Muscle of arm (tissue), 12 donors: ENCODE data around the gene CATSPERD. TPM values are rescaled to one million over a fixed set of nuclear protein-coding genes. Genes with fewer than 3 reads are reported as not detected.
"Not testable (repeated sequence)": the region's sequence is repeated elsewhere in the genome, so short reads cannot be mapped to it uniquely, and the experiment has no call there.

Source experiments
- DNase-seq: peaks from one replicate; pipeline ENCODE4 v3.0.0-alpha.2; 2013
- polyA plus RNA-seq, 12 donors: library from polyadenylated mRNA; unstranded; fragments of 120-200 nt; gene quantifications; one replicate each; pipeline ENCODE4 v1.2.1, GENCODE V29; 2013; ENCODE audit not compliant: insufficient read length in 12 of 12

CATSPERD gene
- polyA plus RNA-seq, 12 donors: 0.20 TPM; not detected in 11

- no peak for DNase-seq
Measured at GRCh38 chr19:5686326-5686646, 34.2 kb upstream of the CATSPERD start.

DNA sequence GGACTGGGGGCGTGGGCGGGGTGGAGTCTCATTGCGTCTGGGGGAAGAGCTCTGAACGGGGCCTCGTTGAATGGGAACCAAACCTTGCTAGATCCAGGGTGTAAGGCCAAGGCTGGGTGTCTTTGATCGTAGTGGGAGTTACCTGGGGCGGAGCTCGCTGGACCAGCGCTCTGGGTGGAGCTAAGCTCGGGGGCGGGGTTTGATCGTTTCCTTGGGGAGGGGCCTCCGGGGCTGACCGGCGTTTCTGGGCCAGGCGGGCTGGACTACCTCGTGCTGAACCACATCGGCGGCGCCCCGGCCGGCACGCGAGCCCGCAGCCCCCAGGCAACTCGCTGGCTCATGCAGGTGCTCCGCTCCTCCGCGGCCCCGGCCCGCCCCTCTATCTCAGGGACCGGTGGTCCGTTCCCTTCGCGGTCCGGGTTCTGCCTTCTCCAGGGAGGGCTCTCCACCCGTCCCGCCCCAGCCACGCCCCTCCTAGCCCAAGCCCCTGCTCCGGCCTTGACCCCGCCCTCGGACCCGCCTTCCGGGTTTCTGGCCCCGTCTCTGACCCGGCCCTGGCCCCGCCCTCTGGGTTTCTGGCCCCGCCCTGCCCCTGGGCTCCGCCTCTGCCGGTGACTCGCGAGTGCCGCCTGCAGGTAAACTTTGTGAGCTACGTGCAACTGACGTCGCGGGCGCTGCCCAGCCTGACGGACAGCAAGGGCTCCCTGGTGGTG is 33.6 kb upstream of the CATSPERD start:
- peak; percentile 93 for DNase-seq

DNA sequence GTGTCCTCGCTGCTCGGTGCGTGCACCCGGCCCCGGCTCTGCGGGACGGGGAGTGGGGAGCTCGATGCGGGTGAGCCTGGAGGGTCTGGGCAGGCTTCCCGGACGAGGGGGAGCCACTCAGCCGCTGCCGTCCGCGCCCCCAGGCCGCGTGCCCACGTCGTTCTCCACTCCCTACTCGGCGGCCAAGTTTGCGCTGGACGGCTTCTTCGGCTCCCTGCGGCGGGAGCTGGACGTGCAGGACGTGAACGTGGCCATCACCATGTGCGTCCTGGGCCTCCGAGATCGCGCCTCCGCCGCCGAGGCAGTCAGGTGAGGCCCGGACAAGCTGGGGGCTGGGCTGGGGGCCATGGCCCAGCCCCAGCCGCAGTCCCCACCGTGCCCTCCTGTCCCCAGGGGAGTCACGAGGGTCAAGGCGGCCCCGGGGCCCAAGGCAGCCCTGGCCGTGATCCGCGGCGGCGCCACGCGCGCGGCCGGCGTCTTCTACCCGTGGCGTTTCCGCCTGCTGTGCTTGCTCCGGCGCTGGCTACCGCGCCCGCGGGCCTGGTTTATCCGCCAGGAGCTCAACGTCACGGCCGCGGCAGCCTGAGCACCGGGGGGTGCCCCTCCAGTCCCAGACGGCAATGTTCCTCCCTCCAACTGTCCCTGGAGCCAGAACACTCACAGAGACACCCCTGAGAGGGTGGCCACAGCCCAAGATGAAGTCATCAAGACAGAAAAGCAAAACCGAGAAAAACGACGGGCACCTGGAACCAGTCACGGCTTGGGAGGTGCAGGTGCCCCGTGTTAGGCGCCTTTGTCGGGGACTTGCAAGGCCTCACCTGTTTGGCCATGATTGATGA is 32.9 kb upstream of the CATSPERD start:
- no peak for DNase-seq

DNA sequence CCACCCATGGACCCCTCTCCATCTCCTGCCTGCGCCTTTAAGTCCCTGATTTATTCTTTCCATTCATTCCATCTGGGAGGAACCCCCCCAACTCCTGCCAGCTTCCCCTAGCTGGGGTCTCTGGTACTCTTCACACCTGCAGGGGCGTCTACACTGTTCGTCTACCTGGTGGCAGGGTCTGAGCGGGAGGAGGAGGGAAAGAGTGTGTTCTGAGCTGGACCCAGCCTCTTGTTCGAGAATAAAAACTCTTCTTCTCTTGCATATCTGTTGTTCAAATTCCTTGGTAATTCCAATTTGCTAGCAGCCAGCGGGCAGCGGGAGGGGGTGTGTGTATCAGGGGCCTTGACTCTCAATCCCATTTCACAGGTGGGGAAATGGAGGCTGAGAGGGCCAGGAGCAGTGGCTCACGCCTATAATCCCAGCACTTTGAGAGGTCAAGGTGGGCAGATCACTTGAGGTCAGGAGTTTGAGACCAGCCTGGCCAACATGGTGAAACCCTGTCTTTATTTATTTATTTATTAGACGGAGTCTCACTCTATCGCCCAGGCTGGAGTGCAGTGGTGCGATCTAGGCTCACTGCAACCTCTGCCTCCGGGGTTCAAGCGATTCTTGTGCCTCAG is 32.1 kb upstream of the CATSPERD start:
- not testable (repeated sequence) for DNase-seq

DNA sequence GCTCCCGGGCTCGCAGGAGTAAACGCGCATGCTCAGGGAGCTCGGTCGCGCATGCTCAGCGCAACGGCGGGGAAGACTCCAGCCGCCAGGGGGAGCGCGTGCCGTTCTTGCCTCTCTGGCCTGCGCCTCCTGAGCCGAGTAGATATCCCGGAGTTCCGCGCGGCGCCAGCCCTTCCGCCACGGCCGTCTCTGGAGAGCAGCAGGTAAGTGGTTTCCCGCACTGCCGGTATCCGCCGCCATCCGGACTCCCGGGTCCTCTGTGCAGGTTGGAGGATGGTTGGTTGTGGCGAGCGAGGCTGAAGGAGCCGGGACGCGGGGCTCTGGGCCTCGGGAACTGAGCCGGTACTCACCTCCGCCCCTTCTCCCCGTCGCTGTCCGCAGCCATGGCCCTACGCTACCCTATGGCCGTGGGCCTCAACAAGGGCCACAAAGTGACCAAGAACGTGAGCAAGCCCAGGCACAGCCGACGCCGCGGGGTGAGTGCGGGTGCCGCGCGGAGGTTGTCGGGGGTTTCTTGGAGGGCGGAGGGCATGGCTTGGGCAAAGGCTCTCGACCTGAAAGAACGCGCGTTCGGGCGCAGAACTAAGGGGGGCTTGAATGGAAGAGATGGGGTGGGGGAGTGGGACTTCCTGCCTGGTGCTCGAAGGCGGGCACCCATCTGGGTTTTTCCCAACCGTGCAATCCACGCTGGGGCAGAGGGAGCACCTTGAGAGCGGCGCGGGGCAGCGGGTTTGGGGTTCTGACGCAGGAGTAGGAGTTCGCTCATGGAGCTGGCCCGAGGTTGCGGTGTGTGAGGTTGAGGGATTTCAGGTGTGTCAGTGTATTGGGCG is 30.1 kb upstream of the CATSPERD start, which contains the start of gene RPL36:
TSS of gene RPL36 (plus strand) at position 171 of the 830 bp plus-strand sequence. CDS start at position 384, 213 bp downstream.
- peak; percentile 99 for DNase-seq

DNA sequence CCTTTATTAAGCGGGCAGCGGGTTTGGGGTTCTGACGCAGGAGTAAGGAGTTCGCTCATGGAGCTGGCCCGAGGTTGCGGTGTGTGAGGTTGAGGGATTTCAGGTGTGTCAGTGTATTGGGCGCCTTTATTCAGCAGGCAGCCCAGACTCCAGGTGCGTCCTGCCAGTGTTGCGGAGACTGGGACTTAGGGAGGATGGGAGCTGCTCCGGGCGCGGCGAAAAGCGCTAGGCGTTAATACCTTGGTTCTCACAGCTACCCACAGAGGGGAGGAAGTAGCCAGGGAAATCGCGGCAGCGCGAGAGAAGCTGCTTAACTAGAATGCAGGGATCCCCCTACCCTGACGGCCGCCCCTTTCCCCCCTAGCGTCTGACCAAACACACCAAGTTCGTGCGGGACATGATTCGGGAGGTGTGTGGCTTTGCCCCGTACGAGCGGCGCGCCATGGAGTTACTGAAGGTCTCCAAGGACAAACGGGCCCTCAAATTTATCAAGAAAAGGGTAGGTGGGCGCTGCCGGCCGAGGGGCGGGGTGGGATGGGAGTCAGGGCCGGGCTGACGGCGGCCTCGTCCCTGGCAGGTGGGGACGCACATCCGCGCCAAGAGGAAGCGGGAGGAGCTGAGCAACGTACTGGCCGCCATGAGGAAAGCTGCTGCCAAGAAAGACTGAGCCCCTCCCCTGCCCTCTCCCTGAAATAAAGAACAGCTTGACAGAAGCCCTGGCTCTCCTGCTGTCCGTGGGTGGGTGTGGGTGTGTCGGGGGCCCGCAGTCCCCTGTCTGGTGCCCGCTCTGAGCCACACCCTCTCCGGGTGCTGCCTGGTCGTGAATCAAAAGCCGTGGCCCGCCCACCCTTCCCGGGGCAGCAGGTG is 29.2 kb upstream of the CATSPERD start:
- DNase-seq: peak; percentile 66

DNA sequence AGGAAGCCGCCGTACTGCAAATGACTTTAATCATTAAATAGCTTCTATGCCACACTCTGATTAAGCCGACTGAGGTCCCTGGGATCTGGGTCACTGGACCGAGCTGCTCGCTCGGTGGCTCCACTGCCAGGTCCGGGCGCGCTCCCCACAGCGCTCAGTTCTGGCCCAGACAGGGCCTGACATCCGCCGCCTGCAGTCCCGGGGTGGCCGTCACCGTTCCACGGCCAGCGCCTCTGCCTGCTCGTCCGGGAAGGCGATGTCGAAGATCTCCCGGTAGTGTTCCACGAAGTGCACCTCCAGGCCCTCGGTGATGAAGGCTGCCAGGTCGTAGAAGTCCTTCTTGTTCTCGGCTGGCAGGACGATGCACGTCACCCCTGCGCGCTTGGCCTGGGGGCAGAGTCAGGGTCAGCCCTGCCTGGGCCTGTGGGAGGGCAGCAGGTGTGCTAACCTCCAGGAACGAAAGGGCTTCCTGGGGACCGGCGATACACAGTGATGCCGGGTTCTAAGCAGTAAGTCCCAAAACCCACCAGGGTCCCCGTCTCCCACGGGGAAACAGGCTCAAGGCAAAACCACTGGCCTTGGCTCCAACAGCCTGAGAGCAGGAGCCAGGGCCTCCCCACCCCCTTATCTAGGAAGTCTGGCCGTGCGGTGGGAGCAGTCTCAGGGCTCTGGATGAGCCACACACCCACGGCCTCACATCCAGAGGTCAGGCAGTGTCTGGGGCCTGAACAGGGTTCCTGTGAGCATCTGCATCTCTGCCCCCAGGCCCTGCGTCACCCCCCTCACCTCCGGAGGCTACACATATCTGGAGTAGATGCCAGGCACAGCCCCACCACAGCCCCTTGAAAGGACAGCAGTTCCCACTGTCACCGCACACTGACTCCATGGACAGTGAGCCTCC is 28.4 kb upstream of the CATSPERD start:
- no peak for DNase-seq

GRCh38 chr19:5692723-5693194 is 27.7 kb upstream of the CATSPERD start:
- no peak for DNase-seq

GRCh38 chr19:5693195-5694166 is 27.0 kb upstream of the CATSPERD start:
- no peak for DNase-seq

DNA sequence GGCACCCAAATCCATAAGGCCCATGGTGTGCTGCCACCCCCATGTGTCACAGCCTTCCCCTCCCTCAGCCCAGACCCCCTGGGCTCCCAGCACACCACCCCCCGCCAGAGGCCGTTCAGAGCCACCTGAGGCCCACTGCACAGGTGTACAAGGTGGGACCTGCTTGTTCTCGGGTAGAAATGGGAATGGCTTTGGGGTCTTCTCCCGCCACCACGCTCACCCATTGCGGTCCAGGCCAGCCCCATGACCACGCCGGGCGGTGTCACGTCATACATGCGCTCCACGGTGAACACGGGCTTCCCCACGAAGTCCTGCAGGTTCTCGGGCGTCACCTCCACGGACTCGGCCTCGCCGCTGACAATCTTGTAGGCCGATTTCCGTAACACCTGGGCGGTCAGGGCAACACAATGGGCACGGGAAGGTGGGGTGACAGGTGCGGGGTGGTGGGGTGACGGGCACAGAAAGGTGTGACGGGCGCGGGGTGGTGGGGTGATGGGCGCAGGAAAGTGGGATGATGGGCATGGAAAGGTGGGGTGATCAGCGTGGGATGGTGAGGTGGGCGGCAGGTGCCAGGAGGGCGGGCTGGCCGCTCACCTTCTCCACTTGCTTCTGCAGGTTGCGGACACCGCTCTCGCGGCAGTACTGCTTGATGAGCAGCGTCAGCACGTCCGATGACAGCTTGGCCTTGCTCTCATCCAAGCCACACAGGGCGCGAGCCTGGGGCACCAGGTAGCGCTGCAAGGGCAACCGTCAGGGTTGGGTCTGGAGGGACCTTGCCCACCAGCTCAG is 26.1 kb upstream of the CATSPERD start:
- DNase-seq: no peak

DNA sequence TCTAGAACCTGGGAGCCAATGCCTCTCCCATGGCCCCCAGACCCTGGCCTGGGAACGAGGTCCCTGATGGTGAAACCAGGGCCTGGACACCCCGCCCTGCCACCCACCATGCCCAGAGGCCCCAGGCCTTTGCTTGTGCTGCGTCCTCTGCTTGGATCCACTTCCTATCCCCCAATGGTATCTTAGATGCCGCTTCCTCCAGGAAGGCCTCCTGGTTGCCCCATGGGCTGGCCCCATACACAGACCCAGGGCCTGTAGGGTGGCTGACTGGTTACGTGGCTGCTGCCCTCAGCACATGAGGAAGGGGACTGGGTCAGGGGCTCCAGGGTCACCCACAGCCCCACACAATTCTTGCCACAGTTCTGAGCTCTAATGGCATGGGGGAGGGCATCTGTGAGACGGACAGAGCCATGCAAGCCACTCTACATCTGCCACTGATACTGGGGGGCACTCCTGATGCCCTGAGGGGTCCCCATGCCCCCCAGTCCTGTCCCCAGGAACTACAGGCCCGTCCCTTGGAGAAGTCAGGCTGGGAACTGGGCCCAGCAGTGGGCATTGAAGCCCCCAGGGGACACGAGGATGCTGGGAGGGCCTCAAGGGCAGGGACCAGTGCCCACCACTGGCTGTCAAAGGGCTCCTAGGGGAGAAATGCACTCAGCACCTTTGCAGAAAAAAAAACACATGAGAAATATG is 25.3 kb upstream of the CATSPERD start:
- DNase-seq: no peak

GRCh38 chr19:5695649-5696195 is 24.7 kb upstream of the CATSPERD start:
- DNase-seq: no peak

DNA sequence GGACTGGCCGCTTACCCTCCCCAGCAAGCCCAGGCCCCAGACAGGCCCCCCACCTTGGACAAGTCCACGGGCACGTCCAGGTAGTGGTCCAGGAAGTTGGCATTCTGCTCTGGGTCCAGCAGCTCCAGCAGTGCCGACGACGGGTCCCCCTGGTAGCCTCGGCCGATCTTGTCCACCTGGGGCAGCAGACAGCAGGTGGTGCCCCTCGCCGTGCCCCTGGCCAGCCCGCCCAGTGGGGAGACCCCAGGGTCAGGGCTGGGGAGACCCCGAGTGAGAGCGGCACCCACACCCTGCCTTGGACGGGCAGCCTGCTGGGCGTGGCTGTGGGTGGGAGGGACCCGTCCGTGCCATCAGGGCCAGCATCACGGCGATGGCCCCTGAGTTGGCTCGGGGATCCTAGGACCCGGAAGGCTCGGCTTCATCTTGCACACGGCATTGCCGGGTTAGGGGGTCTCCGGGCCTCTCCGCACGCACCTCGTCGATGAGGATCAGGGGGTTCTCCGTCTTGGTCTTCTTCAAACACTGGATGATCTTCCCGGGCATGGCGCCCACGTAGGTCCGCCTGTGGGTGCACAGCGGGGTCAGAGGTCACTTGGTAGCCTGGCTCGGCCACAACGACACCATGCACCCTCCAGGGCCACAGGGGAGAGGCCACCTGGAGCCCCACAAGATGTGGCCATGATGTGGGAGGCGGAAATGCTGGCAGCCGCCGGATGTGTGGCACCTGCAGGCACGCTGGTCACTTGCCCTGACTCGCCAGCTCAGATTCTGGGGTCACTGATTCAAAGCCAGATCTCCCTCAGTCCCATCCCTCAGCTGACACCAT is 24.0 kb upstream of the CATSPERD start:
- DNase-seq: no peak

GRCh38 chr19:5697022-5697889 is 23.2 kb upstream of the CATSPERD start:
- DNase-seq: no peak
